Esophagus squamous epithelium (tissue), 5 donors: Measurements from ENCODE around the gene CD34. TPM values are rescaled to one million over a fixed set of nuclear protein-coding genes. Genes with fewer than 3 reads are reported as not detected.

Source experiments
- DNase-seq: peaks from one replicate; lab custom pipeline; 2025; lab: John Stamatoyannopoulos, UW
- H3K27ac ChIP-seq, 4 donors: fragments of 200-600 bp; sonication (generic); one replicate each; pipeline ENCODE4 v1.5.1; 2016 to 2019; ENCODE audit warnings: mild to moderate bottlenecking in 1 of 4
- H3K27me3 ChIP-seq, 4 donors: fragments of 200-600 bp; sonication (generic); 1 replicate in 3 of 4; 2 replicates in 1 of 4; pipeline versions ENCODE4 v1.5.1 to v1.6.0; 2017 to 2021; ENCODE audit warnings: antibody characterized with exemption in 1 of 4
- H3K36me3 ChIP-seq, 3 donors: fragments of 200-600 bp; sonication (generic); one replicate each; pipeline ENCODE4 v1.5.1; 2016 to 2019
- H3K4me1 ChIP-seq, 3 donors: fragments of 200-600 bp; sonication (generic); one replicate each; pipeline ENCODE4 v1.5.1; 2017 to 2019
- H3K4me3 ChIP-seq, 4 donors: fragments of 200-600 bp; sonication (generic); 1 replicate in 3 of 4; 2 replicates in 1 of 4; pipeline ENCODE4 v1.5.1; 2016 to 2019; ENCODE audit warnings: mild to moderate bottlenecking in 2 of 4, moderate library complexity in 1 of 4
- H3K9me3 ChIP-seq, 3 donors: fragments of 200-600 bp; sonication (generic); one replicate each; pipeline ENCODE4 v1.5.1; 2016 to 2019
- POLR2A ChIP-seq, 4 donors: fragments of 450-650 bp; IDR thresholded peaks; one replicate each; pipeline ENCODE4 v1.6.1; 2017; ENCODE audit warnings: antibody characterized with exemption in 4 of 4, mild to moderate bottlenecking in 4 of 4, moderate library complexity in 3 of 4
- WGBS, 2 donors: methylation state at CpG; one replicate each; pipeline ENCODE4 v1.1.5; 2018; 5-methylcytosine and 5-hydroxymethylcytosine counted together
- intact Hi-C: fragments of 100-400 bp; cut with DNase I; formaldehyde crosslinking; loops from one replicate; pipeline ENCODE4 v1.15.0; 2022
- total RNA-seq, 4 donors: library from RNA; depleted of rRNA; stranded (reverse); fragments of >200 nt; gene quantifications; one replicate each; pipeline ENCODE4 v1.1.0, GENCODE V29; 2016
- TF ChIP-seq, protein P1 (sequence below), 6 experiments: fragments of 450-650 bp in 4 of 6; fragments of 200-600 bp in 2 of 6; sonication (generic) in 2 of 6; IDR thresholded peaks; one replicate each; pipeline ENCODE4 v1.5.1; 2016 to 2019; ENCODE audit warnings: antibody characterized with exemption in 6 of 6, mild to moderate bottlenecking in 4 of 6, moderate library complexity in 4 of 6
- donor health status: DM: yes; HTN: yes; CAD: no.

The CD34 gene
- total RNA-seq, 4 donors from 2014 or later = 1.3 to 32.2 (median 11.0) TPM

DNA sequence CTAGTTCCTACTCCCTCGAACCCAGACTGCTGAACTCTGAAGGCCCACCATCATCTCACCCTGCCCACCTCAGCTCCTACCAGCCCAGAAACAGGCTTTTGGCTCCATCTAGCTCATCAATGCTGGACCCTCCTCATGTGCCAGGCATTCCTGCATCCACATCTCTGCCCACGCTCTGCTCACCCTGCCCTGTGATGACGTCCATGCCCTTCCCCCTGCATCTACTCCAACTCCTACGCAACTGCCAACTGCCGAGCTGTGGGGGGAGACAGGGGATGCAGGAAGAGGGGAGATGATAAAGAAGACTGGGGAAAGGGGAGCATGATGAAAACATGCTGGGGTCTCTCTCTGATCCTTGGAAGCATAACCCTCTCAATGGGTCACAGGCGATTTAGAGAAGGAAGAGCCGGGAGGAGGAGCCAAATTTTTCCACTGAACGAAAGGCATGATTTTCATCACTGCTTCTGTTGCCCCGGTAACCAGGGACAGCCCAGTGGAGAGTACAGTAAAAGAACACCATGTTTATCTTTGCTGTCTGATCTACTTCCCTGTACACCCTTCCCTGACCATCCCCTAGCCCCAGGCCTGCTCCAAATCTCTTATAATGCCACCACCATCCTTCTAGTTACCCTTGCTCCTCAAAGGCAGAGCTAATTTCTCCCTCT is 44.3 kb downstream of the CD34 start:
- Histone ChIP-seq H3K9me3 (no peaks in the 10 kb centered on the region), H3K4me1 (peaks cover 41 to 96% (median 52%) of the 10 kb centered on the region in 3 donors), H3K36me3 (peaks cover 0 to 46% (median 3%) of the 10 kb centered on the region in 3 donors), H3K4me3 (peak overlapping the region; percentile 1 to 95 (median 80)), H3K27me3 (no peaks in the 10 kb centered on the region), H3K27ac (peak overlapping the region; percentile 95 to 98 (median 96))
- WGBS, 2 donors = 16 to 41% methylated on average over 5 to 7 of the region's 9 CpGs
- intact Hi-C loops = loop anchor here (5.0 kb wide), 1 partner anchor 39 kb away; no protein-coding TSS in a partner anchor
- no peak for TF ChIP-seq POLR2A (IDR thresholded peaks at IDR 0.05)
- TF ChIP-seq, protein P1, sequence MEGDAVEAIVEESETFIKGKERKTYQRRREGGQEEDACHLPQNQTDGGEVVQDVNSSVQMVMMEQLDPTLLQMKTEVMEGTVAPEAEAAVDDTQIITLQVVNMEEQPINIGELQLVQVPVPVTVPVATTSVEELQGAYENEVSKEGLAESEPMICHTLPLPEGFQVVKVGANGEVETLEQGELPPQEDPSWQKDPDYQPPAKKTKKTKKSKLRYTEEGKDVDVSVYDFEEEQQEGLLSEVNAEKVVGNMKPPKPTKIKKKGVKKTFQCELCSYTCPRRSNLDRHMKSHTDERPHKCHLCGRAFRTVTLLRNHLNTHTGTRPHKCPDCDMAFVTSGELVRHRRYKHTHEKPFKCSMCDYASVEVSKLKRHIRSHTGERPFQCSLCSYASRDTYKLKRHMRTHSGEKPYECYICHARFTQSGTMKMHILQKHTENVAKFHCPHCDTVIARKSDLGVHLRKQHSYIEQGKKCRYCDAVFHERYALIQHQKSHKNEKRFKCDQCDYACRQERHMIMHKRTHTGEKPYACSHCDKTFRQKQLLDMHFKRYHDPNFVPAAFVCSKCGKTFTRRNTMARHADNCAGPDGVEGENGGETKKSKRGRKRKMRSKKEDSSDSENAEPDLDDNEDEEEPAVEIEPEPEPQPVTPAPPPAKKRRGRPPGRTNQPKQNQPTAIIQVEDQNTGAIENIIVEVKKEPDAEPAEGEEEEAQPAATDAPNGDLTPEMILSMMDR (IDR thresholded peaks at IDR 0.05) = no peak
- DNase-seq = no peak

DNA sequence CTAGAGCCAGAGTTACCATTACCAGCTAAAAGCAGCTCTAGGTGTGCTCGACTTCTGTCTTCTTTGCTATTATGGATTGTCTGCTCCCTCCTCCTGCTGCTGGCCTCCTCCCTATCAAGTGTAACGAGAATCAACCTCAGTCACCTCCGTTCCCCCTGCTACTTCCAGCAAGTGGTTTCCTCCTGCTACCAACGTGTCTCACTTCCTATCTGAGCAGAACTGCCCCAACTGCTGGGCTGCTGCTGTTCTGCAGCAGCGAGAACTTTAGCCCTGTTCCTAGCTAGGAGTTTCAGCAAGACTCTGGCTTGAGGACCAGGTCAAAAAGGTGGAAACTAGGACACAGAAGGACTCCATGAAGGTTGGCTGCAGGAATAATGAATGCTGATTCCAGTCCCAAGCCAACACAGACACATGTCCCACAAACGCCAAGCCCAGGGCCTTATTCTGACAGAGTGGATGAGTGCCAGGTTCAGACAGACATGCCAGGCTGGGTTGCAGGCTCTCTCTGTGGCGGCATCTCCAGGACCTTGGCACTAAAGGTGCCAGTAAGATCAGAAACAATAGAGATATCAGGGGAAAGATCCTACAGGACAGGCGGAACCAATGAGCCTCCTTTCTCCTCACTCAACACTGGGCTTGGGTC is 46.9 kb downstream of the CD34 start:
- H3K36me3 ChIP-seq = peaks cover 0 to 65% (median 3%) of the 10 kb centered on the region in 3 donors
- H3K9me3 ChIP-seq = no peaks in the 10 kb centered on the region
- 46 to 69% methylated on average over 4 to 5 of the region's 8 CpGs for WGBS, 2 donors
- H3K27ac ChIP-seq = peak overlapping the region; percentile 47 to 98 (median 80)
- intact Hi-C loops = no loop called here
- H3K4me3 ChIP-seq = no peak overlapping the region
- no peaks in the 10 kb centered on the region for H3K27me3 ChIP-seq
- DNase-seq = no peak
- TF ChIP-seq, protein P1 (IDR thresholded peaks at IDR 0.05) = no peak
- no peak for TF ChIP-seq POLR2A (IDR thresholded peaks at IDR 0.05)
- peaks cover 35 to 95% (median 52%) of the 10 kb centered on the region in 3 donors for H3K4me1 ChIP-seq

DNA sequence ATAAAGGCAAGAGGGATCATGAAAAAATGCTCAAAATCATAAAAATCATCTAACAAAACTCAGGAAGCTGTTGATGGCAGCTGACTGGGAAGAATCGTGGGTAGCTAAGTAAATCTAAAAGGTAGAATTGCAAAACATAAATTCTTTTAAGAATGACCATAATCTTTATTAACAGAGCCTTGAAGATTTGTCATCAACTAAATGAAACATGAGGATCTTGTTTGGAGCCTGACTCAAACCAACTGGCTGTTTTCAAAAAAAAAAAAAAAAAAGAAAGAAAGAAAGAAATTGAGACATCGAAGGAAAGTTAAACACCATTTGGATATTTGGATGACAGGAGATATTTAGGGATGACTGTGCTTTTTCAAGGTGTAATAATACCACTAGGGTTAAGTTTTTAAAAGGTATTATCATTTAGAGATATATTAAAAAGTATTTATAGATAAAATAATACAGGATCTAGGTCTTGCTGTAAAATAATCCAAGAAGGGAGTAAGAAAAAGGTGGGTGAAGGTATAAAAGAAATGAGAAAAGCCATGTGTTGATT is 48.6 kb downstream of the CD34 start:
- no peak for DNase-seq
- no peaks in the 10 kb centered on the region for H3K27me3 ChIP-seq
- TF ChIP-seq, protein P1 (IDR thresholded peaks at IDR 0.05) = no peak
- no peak for TF ChIP-seq POLR2A (IDR thresholded peaks at IDR 0.05)
- 30 to 47% methylated on average over 2 of the region's 2 CpGs for WGBS, 2 donors
- intact Hi-C loops = no loop called here
- H3K9me3 ChIP-seq = no peaks in the 10 kb centered on the region
- H3K4me1 ChIP-seq = peaks cover 25 to 97% (median 49%) of the 10 kb centered on the region in 3 donors
- H3K27ac ChIP-seq = peak overlapping the region in 3 of 4 donors; percentile 17 to 98 (median 96)
- no peak overlapping the region for H3K4me3 ChIP-seq
- H3K36me3 ChIP-seq = peaks cover 0 to 76% (median 3%) of the 10 kb centered on the region in 3 donors

DNA sequence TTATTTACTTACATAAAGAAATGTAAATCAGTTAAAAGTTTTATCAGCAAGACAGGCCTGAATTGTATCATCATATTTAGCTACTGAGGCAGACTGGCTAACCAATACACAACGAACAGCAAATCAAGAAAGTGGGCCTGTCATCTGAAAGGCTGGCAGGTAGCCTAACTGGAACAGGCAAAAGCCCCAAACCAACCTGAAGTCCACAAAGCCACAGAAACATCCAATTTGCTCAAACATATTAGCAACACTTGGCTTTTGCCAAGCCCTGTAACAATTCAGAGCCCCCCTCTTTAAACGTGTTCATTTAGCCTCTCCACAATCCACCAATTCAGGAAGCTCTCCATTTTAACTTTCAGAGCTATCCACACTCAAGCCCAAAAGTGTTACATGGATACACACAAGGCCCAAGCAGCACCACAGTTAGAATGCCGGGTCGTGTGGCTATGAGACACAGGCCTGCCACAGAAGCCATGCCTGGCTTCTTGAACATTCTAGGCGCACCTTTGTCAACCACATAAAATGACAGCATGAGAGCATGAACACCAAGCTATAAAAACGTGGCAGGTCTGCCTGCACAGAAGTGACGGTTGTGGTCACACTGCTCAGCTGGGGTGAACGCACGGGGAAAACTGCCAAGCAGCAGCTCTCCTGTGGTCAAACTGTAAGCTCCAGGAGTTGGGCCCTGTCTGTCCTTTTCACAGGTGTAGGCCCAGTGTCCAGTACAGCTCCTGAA is 49.3 kb downstream of the CD34 start:
- Histone ChIP-seq H3K36me3 (peaks cover 0 to 81% (median 0%) of the 10 kb centered on the region in 3 donors), H3K27me3 (no peaks in the 10 kb centered on the region), H3K9me3 (no peaks in the 10 kb centered on the region), H3K27ac (peak overlapping the region; percentile 6 to 98 (median 30)), H3K4me1 (peaks cover 18 to 97% (median 46%) of the 10 kb centered on the region in 3 donors), H3K4me3 (no peak overlapping the region)
- intact Hi-C loops = no loop called here
- TF ChIP-seq POLR2A (IDR thresholded peaks at IDR 0.05) = no peak
- TF ChIP-seq, protein P1 (IDR thresholded peaks at IDR 0.05) = no peak
- DNase-seq = no peak
- 73 to 77% methylated on average over 8 to 9 of the region's 9 CpGs for WGBS, 2 donors
